WTC11 (cell line): ENCODE data around the gene RNF11. TPM values are rescaled to one million over a fixed set of nuclear protein-coding genes. Genes with fewer than 3 reads are reported as not detected.

Source experiments
- ATAC-seq: fragments of 200-7000 bp; cut with Tn5 transposase; 2 replicates; pipeline ENCODE4 v1.10.0; 2021; ENCODE audit warnings: mild to moderate bottlenecking, moderate library complexity
- CTCF ChIA-PET: fragments of 300-600 bp; sonication (Branson Sonifier 250); formaldehyde crosslinking; loops from one replicate; lab custom pipeline; 2021; ENCODE audit warnings: antibody characterized with exemption; lab: Charles Lee
- POLR2A ChIA-PET: fragments of 350-600 bp; sonication (Branson Sonifier 250); formaldehyde crosslinking; loops from one replicate; lab custom pipeline; 2021; ENCODE audit warnings: antibody characterized with exemption; lab: Charles Lee
- DNase-seq: peaks from one replicate; pipeline ENCODE4 v3.0.0; 2021; ENCODE audit warnings: low spot score
- H3K27ac Mint-ChIP-seq: 2 replicates; pipeline ENCODE4 v1.8.0; 2021; ENCODE audit warnings: mixed read lengths
- H3K27me3 Mint-ChIP-seq: 2 replicates; pipeline ENCODE4 v1.8.0; 2021; ENCODE audit warnings: low read depth, mild to moderate bottlenecking, moderate library complexity, mixed read lengths
- H3K36me3 Mint-ChIP-seq: 2 replicates; pipeline ENCODE4 v1.8.0; 2021; ENCODE audit warnings: mixed read lengths
- H3K4me1 Mint-ChIP-seq: 2 replicates; pipeline ENCODE4 v1.8.0; 2022; ENCODE audit warnings: mixed read lengths
- H3K4me3 Mint-ChIP-seq: 2 replicates; pipeline ENCODE4 v1.8.0; 2021; ENCODE audit warnings: mild to moderate bottlenecking, moderate library complexity, mixed read lengths
- H3K9me3 Mint-ChIP-seq: 2 replicates; pipeline ENCODE4 v1.8.0; 2021; ENCODE audit warnings: mixed read lengths
- CBFB ChIP-seq: sonication (generic); formaldehyde crosslinking; IDR thresholded peaks from 2 replicates; pipeline ENCODE4 v1.8.1; 2022; ENCODE audit warnings: mild to moderate bottlenecking, low read depth, missing genetic modification reagents
- FOXP1 ChIP-seq: sonication (generic); formaldehyde crosslinking; IDR thresholded peaks from 2 replicates; pipeline ENCODE4 v1.8.0; 2022; ENCODE audit warnings: missing genetic modification reagents, mild to moderate bottlenecking, moderate library complexity, borderline replicate concordance
- GABPB1 ChIP-seq: sonication (generic); formaldehyde crosslinking; IDR thresholded peaks from 2 replicates; pipeline ENCODE4 v1.8.1; 2023; ENCODE audit warnings: mild to moderate bottlenecking, missing genetic modification reagents
- GRHL2 ChIP-seq: fragments of 250-450 bp; sonication (Bioruptor Pico); IDR thresholded peaks from 2 replicates; pipeline ENCODE4 v1.8.0; 2022; ENCODE audit warnings: mild to moderate bottlenecking, moderate library complexity; ENCODE audit not compliant: insufficient replicate concordance, severe bottlenecking
- HMGA2 ChIP-seq: fragments of 250-450 bp; sonication (Bioruptor Pico); IDR thresholded peaks from 2 replicates; pipeline ENCODE4 v1.4.0; 2021; ENCODE audit warnings: mild to moderate bottlenecking, moderate library complexity
- KAT7 ChIP-seq: sonication (generic); formaldehyde crosslinking; IDR thresholded peaks from 2 replicates; pipeline ENCODE4 v1.8.1; 2023; ENCODE audit warnings: missing genetic modification reagents, mild to moderate bottlenecking, borderline replicate concordance
- NFYB ChIP-seq: sonication (generic); formaldehyde crosslinking; conservative IDR thresholded peaks from 2 replicates; pipeline ENCODE4 v1.8.0; 2022; ENCODE audit warnings: low read depth, missing genetic modification reagents
- NR1H2 ChIP-seq: sonication (generic); formaldehyde crosslinking; IDR thresholded peaks from 2 replicates; pipeline ENCODE4 v1.9.0; 2021; ENCODE audit warnings: mild to moderate bottlenecking, moderate library complexity, missing genetic modification reagents
- OVOL2 ChIP-seq: fragments of 250-450 bp; sonication (Bioruptor Pico); IDR thresholded peaks from 2 replicates; pipeline ENCODE4 v1.9.0; 2021; ENCODE audit warnings: mild to moderate bottlenecking, borderline replicate concordance
- RELA ChIP-seq: sonication (generic); formaldehyde crosslinking; IDR thresholded peaks from 2 replicates; pipeline ENCODE4 v1.8.1; 2022; ENCODE audit warnings: missing genetic modification reagents, mild to moderate bottlenecking, borderline replicate concordance
- TEAD4 ChIP-seq: sonication (generic); formaldehyde crosslinking; IDR thresholded peaks from 2 replicates; pipeline ENCODE4 v1.8.0; 2022; ENCODE audit warnings: mild to moderate bottlenecking, missing genetic modification reagents
- TP53 ChIP-seq: sonication (generic); formaldehyde crosslinking; IDR thresholded peaks from 2 replicates; pipeline ENCODE4 v1.8.1; 2023; ENCODE audit warnings: mild to moderate bottlenecking, missing genetic modification reagents
- total RNA-seq: library from RNA; stranded (reverse); gene quantifications from 3 replicates; pipeline ENCODE4 v1.2.3, GENCODE V29; 2021
- TF ChIP-seq, protein P1 (sequence below): sonication (generic); formaldehyde crosslinking; IDR thresholded peaks from 2 replicates; pipeline ENCODE4 v1.8.0; 2023; ENCODE audit warnings: missing genetic modification reagents, mild to moderate bottlenecking, borderline replicate concordance
- TF ChIP-seq, protein P2 (sequence below): fragments of 250-450 bp; sonication (Bioruptor Pico); IDR thresholded peaks from 2 replicates; pipeline ENCODE4 v1.8.0; 2021; ENCODE audit warnings: mild to moderate bottlenecking
- TF ChIP-seq, protein P3 (sequence below): sonication (generic); formaldehyde crosslinking; conservative IDR thresholded peaks from 2 replicates; pipeline ENCODE4 v1.8.1; 2022; ENCODE audit warnings: mild to moderate bottlenecking, missing genetic modification reagents
- TF ChIP-seq, protein P4 (sequence below): sonication (generic); formaldehyde crosslinking; IDR thresholded peaks from 2 replicates; pipeline ENCODE4 v1.8.1; 2022; ENCODE audit warnings: missing genetic modification reagents, borderline replicate concordance
- TF ChIP-seq, protein P5 (sequence below): fragments of 250-450 bp; sonication (Bioruptor Pico); conservative IDR thresholded peaks from 2 replicates; pipeline ENCODE4 v1.9.0; 2021; ENCODE audit warnings: mild to moderate bottlenecking
- TF ChIP-seq, protein P6 (sequence below): sonication (generic); formaldehyde crosslinking; IDR thresholded peaks from 2 replicates; pipeline ENCODE4 v1.8.1; 2023; ENCODE audit warnings: mild to moderate bottlenecking, moderate library complexity, missing genetic modification reagents

RNF11 gene
- total RNA-seq, 1 experiment from 2014 or later, result 46.1 TPM

DNA sequence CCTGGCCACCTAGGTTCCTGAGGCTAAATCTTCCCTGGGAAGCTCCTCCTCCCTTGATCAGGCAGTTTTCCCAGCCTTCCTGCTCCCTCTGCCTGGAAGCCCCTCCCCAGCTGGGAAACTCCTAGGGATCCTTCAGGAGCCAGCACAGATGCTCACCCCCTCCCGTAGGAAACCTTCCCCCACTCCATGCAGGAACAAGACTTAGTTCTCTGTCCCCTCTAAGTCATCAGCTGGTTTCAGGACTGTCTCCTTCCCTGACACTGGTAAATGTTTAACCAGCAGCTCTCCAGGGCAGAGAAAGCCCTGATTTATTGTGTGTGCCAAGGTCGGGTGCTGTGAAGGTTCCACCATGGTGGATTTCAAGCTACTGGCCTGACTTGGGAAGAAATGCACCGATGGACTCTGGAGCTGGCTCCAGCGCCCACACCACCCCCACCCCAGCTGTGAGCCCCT is 69.3 kb downstream of the RNF11 start (continued):
- TF ChIP-seq, protein P1, sequence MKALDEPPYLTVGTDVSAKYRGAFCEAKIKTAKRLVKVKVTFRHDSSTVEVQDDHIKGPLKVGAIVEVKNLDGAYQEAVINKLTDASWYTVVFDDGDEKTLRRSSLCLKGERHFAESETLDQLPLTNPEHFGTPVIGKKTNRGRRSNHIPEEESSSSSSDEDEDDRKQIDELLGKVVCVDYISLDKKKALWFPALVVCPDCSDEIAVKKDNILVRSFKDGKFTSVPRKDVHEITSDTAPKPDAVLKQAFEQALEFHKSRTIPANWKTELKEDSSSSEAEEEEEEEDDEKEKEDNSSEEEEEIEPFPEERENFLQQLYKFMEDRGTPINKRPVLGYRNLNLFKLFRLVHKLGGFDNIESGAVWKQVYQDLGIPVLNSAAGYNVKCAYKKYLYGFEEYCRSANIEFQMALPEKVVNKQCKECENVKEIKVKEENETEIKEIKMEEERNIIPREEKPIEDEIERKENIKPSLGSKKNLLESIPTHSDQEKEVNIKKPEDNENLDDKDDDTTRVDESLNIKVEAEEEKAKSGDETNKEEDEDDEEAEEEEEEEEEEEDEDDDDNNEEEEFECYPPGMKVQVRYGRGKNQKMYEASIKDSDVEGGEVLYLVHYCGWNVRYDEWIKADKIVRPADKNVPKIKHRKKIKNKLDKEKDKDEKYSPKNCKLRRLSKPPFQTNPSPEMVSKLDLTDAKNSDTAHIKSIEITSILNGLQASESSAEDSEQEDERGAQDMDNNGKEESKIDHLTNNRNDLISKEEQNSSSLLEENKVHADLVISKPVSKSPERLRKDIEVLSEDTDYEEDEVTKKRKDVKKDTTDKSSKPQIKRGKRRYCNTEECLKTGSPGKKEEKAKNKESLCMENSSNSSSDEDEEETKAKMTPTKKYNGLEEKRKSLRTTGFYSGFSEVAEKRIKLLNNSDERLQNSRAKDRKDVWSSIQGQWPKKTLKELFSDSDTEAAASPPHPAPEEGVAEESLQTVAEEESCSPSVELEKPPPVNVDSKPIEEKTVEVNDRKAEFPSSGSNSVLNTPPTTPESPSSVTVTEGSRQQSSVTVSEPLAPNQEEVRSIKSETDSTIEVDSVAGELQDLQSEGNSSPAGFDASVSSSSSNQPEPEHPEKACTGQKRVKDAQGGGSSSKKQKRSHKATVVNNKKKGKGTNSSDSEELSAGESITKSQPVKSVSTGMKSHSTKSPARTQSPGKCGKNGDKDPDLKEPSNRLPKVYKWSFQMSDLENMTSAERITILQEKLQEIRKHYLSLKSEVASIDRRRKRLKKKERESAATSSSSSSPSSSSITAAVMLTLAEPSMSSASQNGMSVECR (CRISPR knock-in tag), result no peak
- TF ChIP-seq, protein P2, sequence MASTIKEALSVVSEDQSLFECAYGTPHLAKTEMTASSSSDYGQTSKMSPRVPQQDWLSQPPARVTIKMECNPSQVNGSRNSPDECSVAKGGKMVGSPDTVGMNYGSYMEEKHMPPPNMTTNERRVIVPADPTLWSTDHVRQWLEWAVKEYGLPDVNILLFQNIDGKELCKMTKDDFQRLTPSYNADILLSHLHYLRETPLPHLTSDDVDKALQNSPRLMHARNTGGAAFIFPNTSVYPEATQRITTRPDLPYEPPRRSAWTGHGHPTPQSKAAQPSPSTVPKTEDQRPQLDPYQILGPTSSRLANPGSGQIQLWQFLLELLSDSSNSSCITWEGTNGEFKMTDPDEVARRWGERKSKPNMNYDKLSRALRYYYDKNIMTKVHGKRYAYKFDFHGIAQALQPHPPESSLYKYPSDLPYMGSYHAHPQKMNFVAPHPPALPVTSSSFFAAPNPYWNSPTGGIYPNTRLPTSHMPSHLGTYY, result no peak
- no peak for TF ChIP-seq OVOL2 (CRISPR knock-in tag)
- TF ChIP-seq, protein P3, sequence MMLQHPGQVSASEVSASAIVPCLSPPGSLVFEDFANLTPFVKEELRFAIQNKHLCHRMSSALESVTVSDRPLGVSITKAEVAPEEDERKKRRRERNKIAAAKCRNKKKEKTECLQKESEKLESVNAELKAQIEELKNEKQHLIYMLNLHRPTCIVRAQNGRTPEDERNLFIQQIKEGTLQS (CRISPR knock-in tag), result no peak
- no peak for TF ChIP-seq KAT7 (CRISPR knock-in tag)
- no peak for TF ChIP-seq HMGA2 (CRISPR knock-in tag)
- TF ChIP-seq GRHL2 (CRISPR knock-in tag), result no peak
- no peak for TF ChIP-seq RELA (CRISPR knock-in tag)
- TF ChIP-seq, protein P4, sequence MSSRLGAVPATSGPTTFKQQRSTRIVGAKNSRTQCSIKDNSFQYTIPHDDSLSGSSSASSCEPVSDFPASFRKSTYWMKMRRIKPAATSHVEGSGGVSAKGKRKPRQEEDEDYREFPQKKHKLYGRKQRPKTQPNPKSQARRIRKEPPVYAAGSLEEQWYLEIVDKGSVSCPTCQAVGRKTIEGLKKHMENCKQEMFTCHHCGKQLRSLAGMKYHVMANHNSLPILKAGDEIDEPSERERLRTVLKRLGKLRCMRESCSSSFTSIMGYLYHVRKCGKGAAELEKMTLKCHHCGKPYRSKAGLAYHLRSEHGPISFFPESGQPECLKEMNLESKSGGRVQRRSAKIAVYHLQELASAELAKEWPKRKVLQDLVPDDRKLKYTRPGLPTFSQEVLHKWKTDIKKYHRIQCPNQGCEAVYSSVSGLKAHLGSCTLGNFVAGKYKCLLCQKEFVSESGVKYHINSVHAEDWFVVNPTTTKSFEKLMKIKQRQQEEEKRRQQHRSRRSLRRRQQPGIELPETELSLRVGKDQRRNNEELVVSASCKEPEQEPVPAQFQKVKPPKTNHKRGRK (CRISPR knock-in tag), result no peak
- no peak for TF ChIP-seq GABPB1 (CRISPR knock-in tag)
- TF ChIP-seq, protein P5, sequence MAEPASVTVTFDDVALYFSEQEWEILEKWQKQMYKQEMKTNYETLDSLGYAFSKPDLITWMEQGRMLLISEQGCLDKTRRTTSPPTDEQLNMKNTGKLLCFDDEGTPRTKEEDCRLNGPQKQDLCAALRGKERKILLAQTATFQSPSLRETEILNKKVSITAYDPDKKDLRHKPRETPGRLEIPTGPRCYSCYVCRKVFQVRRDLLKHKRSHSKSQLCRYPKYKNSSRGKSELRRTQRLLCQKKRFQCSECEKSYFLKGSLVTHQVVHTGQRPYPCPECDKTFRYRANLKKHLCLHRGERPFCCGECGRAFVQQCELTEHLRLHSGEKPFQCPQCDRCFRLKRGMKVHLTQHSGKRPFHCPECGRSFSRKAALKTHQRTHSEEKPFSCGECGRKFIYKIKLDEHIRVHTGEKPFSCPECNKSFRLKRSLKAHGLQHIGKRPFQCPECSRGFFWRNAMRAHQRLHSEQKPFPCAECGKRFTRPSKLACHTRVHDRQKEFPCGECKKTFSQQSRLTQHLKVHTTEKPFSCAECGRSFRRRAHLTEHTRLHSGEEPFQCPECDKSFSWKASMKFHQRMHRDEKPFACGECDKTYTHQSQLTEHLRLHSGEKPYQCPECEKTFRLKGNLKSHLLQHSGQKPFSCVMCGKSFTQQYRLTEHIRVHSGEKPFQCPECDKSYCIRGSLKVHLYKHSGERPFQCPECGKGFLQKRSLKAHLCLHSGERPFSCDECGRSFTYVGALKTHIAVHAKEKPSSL (CRISPR knock-in tag), result no peak
- no peak for TF ChIP-seq TEAD4 (CRISPR knock-in tag)
- TF ChIP-seq FOXP1 (CRISPR knock-in tag), result no peak
- no peak for TF ChIP-seq TP53 (CRISPR knock-in tag)

DNA sequence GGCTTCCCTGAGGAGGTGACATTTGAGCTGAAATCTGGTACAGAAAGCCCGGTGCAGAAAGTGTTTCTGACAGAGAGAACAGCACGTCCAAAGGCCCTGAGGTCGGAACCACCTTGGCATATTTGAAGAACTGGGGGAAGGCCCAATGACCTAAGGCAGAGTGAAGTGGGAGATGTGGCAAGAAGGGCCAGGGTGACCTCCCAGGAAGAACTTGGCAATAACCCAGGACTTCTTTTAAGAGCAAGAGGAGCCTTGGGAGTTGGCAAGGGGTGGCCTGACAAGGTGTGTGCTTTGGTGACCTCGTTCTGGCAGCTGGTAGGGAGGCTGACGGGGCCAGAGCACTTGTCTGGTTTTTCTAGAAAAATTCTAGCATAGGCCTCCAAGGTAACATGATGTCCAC is 70.9 kb downstream of the RNF11 start:
- H3K27me3 Mint-ChIP-seq, result no peaks in the 10 kb centered on the region
- TF ChIP-seq KAT7 (CRISPR knock-in tag), result no peak
- TF ChIP-seq NFYB (CRISPR knock-in tag), result no peak
- no peak for TF ChIP-seq NR1H2 (CRISPR knock-in tag)
- no peak for TF ChIP-seq GABPB1 (CRISPR knock-in tag)
- no peak for TF ChIP-seq CBFB (CRISPR knock-in tag)
- TF ChIP-seq, protein P6, sequence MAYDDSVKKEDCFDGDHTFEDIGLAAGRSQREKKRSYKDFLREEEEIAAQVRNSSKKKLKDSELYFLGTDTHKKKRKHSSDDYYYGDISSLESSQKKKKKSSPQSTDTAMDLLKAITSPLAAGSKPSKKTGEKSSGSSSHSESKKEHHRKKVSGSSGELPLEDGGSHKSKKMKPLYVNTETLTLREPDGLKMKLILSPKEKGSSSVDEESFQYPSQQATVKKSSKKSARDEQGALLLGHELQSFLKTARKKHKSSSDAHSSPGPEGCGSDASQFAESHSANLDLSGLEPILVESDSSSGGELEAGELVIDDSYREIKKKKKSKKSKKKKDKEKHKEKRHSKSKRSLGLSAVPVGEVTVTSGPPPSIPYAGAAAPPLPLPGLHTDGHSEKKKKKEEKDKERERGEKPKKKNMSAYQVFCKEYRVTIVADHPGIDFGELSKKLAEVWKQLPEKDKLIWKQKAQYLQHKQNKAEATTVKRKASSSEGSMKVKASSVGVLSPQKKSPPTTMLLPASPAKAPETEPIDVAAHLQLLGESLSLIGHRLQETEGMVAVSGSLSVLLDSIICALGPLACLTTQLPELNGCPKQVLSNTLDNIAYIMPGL, result no peak
- ChIA-PET POLR2A (no interaction called here), CTCF (interaction anchor here (0.6 to 2.8 kb wide), 3 partner anchors 11 to 553 kb away, joined by 3 to 46 read pairs (median 5); no protein-coding TSS in a partner anchor)
- no peaks in the 10 kb centered on the region for H3K9me3 Mint-ChIP-seq
- DNase-seq (no peak), ATAC-seq (no peak)
- H3K4me3 Mint-ChIP-seq, result no peak overlapping the region
- no peak overlapping the region for H3K27ac Mint-ChIP-seq
- H3K4me1 Mint-ChIP-seq, result 0 out of 2 replicates have a peak, but pooled peaks cover 3% of the 10 kb centered on the region
- H3K36me3 Mint-ChIP-seq, result no peaks in the 10 kb centered on the region
